ENCODE data around the gene NPW. TPM values are rescaled to one million over a fixed set of nuclear protein-coding genes. Genes with fewer than 3 reads are reported as not detected.

The NPW gene
- total and polyA plus RNA-seq, 2 of the 8 experiments (the other 6 are each of a cell fraction or from before 2014, with no cell fraction given): 4.0 to 10.3 TPM

DNA sequence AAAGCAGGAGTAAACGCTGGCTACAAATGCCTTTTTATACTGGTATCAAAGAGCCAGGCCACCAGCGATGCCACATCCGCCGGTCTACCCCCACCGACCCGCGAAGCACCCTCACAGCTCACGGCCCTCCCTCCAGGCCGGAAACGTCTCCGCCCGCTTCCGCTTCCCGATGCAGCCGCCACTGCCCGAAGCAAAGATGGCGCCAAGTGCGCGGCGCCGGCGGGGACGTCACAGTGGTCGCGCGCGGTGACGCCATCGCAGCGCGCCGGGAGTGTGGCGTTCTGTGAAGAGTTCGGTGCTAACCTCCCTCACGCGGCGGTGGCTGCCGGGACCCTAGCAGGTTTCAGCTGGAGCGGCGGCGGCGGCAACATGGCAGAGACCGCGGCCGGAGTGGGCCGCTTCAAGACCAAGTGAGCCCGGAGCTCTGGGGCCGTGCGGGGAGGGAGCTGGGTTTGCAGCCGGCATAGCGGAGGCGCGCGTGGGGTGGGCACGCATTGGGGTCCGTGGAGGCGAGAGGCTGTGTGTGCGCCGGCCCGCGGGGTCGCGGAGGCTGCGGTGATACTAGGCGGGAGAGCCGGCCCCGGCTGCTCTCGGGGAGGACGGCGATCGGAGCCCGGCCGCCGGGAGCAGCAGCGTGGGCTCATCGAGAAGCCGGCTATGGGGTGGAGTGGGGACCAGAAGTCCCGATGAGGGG is 47.6 kb upstream of the NPW start, which contains the start of gene TBL3 (continued):
- TF ChIP-seq, protein P1, sequence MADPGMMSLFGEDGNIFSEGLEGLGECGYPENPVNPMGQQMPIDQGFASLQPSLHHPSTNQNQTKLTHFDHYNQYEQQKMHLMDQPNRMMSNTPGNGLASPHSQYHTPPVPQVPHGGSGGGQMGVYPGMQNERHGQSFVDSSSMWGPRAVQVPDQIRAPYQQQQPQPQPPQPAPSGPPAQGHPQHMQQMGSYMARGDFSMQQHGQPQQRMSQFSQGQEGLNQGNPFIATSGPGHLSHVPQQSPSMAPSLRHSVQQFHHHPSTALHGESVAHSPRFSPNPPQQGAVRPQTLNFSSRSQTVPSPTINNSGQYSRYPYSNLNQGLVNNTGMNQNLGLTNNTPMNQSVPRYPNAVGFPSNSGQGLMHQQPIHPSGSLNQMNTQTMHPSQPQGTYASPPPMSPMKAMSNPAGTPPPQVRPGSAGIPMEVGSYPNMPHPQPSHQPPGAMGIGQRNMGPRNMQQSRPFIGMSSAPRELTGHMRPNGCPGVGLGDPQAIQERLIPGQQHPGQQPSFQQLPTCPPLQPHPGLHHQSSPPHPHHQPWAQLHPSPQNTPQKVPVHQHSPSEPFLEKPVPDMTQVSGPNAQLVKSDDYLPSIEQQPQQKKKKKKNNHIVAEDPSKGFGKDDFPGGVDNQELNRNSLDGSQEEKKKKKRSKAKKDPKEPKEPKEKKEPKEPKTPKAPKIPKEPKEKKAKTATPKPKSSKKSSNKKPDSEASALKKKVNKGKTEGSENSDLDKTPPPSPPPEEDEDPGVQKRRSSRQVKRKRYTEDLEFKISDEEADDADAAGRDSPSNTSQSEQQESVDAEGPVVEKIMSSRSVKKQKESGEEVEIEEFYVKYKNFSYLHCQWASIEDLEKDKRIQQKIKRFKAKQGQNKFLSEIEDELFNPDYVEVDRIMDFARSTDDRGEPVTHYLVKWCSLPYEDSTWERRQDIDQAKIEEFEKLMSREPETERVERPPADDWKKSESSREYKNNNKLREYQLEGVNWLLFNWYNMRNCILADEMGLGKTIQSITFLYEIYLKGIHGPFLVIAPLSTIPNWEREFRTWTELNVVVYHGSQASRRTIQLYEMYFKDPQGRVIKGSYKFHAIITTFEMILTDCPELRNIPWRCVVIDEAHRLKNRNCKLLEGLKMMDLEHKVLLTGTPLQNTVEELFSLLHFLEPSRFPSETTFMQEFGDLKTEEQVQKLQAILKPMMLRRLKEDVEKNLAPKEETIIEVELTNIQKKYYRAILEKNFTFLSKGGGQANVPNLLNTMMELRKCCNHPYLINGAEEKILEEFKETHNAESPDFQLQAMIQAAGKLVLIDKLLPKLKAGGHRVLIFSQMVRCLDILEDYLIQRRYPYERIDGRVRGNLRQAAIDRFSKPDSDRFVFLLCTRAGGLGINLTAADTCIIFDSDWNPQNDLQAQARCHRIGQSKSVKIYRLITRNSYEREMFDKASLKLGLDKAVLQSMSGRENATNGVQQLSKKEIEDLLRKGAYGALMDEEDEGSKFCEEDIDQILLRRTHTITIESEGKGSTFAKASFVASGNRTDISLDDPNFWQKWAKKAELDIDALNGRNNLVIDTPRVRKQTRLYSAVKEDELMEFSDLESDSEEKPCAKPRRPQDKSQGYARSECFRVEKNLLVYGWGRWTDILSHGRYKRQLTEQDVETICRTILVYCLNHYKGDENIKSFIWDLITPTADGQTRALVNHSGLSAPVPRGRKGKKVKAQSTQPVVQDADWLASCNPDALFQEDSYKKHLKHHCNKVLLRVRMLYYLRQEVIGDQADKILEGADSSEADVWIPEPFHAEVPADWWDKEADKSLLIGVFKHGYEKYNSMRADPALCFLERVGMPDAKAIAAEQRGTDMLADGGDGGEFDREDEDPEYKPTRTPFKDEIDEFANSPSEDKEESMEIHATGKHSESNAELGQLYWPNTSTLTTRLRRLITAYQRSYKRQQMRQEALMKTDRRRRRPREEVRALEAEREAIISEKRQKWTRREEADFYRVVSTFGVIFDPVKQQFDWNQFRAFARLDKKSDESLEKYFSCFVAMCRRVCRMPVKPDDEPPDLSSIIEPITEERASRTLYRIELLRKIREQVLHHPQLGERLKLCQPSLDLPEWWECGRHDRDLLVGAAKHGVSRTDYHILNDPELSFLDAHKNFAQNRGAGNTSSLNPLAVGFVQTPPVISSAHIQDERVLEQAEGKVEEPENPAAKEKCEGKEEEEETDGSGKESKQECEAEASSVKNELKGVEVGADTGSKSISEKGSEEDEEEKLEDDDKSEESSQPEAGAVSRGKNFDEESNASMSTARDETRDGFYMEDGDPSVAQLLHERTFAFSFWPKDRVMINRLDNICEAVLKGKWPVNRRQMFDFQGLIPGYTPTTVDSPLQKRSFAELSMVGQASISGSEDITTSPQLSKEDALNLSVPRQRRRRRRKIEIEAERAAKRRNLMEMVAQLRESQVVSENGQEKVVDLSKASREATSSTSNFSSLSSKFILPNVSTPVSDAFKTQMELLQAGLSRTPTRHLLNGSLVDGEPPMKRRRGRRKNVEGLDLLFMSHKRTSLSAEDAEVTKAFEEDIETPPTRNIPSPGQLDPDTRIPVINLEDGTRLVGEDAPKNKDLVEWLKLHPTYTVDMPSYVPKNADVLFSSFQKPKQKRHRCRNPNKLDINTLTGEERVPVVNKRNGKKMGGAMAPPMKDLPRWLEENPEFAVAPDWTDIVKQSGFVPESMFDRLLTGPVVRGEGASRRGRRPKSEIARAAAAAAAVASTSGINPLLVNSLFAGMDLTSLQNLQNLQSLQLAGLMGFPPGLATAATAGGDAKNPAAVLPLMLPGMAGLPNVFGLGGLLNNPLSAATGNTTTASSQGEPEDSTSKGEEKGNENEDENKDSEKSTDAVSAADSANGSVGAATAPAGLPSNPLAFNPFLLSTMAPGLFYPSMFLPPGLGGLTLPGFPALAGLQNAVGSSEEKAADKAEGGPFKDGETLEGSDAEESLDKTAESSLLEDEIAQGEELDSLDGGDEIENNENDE (IDR thresholded peaks at IDR 0.05; ENCODE audit: insufficient replicate concordance, low read length): no peak
- no peak for TF ChIP-seq SP2 (IDR thresholded peaks at IDR 0.05; ENCODE audit: low read length)
- TF ChIP-seq, protein P2, sequence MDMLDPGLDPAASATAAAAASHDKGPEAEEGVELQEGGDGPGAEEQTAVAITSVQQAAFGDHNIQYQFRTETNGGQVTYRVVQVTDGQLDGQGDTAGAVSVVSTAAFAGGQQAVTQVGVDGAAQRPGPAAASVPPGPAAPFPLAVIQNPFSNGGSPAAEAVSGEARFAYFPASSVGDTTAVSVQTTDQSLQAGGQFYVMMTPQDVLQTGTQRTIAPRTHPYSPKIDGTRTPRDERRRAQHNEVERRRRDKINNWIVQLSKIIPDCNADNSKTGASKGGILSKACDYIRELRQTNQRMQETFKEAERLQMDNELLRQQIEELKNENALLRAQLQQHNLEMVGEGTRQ (IDR thresholded peaks at IDR 0.05; ENCODE audit: low read length): no peak
- TF ChIP-seq CHD1 (IDR thresholded peaks at IDR 0.05; ENCODE audit: low read depth, low read length): no peak
- TF ChIP-seq TAF1 (IDR thresholded peaks at IDR 0.05; ENCODE audit: low read depth, low read length): peak; percentile 86
- TF ChIP-seq POU5F1 (IDR thresholded peaks at IDR 0.05; ENCODE audit: low read depth, low read length): no peak
- peak; percentile 78; the same call in 1 of the 2 replicates for TF ChIP-seq GTF2F1 (IDR thresholded peaks at IDR 0.05; ENCODE audit: borderline replicate concordance, low read depth, low read length)
- no peak for TF ChIP-seq RNF2 (IDR thresholded peaks at IDR 0.05; ENCODE audit: borderline replicate concordance, low read depth, low read length, missing control alignments, poor library complexity, severe bottlenecking)
- no peak for TF ChIP-seq MAFK (IDR thresholded peaks at IDR 0.05; ENCODE audit: low read depth, low read length)
- no peak for TF ChIP-seq BACH1 (IDR thresholded peaks at IDR 0.05; ENCODE audit: low read length)
